Stomach (tissue), 9 donors: ENCODE measurements around the gene ACOX2. TPM values are rescaled to one million over a fixed set of nuclear protein-coding genes. Genes with fewer than 3 reads are reported as not detected.

Experiments
- DNase-seq, 2 donors: peaks; one replicate each; pipeline versions ENCODE4 v3.0.0 to v3.0.0-alpha.2; 2013 to 2019
- H3K27ac ChIP-seq, 5 donors: fragments of 200-600 bp in 4 of 5; sonication (generic) in 4 of 5; one replicate each; pipeline ENCODE4 v1.5.1; 2013 to 2019; ENCODE audit warnings: mild to moderate bottlenecking in 1 of 5, moderate library complexity in 1 of 5
- H3K27me3 ChIP-seq, 3 donors: fragments of 200-600 bp; sonication (generic); one replicate each; pipeline ENCODE4 v1.5.1; 2017 to 2019; ENCODE audit warnings: mixed run types in 1 of 3
- H3K36me3 ChIP-seq, 4 donors: fragments of 200-600 bp; sonication (generic); 1 replicate in 3 of 4; 2 replicates in 1 of 4; pipeline ENCODE4 v1.5.1; 2016 to 2019
- H3K4me1 ChIP-seq, 4 donors: fragments of 200-600 bp; sonication (generic); one replicate each; pipeline ENCODE4 v1.5.1; 2016 to 2019
- H3K4me3 ChIP-seq, 4 donors: fragments of 200-600 bp; sonication (generic) in 3 of 4; one replicate each; pipeline ENCODE4 v1.5.1; 2016 to 2019; ENCODE audit warnings: mild to moderate bottlenecking in 1 of 4
- H3K9me3 ChIP-seq, 4 donors: fragments of 200-600 bp; sonication (generic); one replicate each; pipeline ENCODE4 v1.5.1; 2016 to 2019
- EP300 ChIP-seq: sonication (generic); formaldehyde crosslinking; IDR thresholded peaks from one replicate; pipeline ENCODE4 v1.6.1; 2017; ENCODE audit warnings: antibody characterized with exemption
- POLR2A ChIP-seq, 4 donors: fragments of 450-650 bp; IDR thresholded peaks; one replicate each; pipeline ENCODE4 v1.6.1; 2016; ENCODE audit warnings: antibody characterized with exemption in 4 of 4, control low read depth in 2 of 4, mild to moderate bottlenecking in 1 of 4, moderate library complexity in 1 of 4
- POLR2AphosphoS5 ChIP-seq, 3 donors: sonication (generic); formaldehyde crosslinking; IDR thresholded peaks; one replicate each; pipeline ENCODE4 v1.6.1; 2016; ENCODE audit warnings: antibody characterized with exemption in 3 of 3
- WGBS, 5 donors: extraction: QIAGEN DNeasy Blood & Tissue Kit in 3 of 5; methylation state at CpG; one replicate each; pipeline versions ENCODE4 v1.1.5 to v1.1.7; 2013 to 2018; 5-methylcytosine and 5-hydroxymethylcytosine counted together
- intact Hi-C: fragments of 100-400 bp; cut with DNase I; formaldehyde crosslinking; loops from one replicate; pipeline ENCODE4 v1.15.1; 2023; ENCODE audit warnings: low total_unique reads
- polyA plus RNA-seq, 3 donors: library from polyadenylated mRNA; stranded (reverse); fragments of 200-250 nt; gene quantifications; one replicate each; pipeline ENCODE4 v1.2.3, GENCODE V29; 2013
- total RNA-seq, 5 donors: library from RNA; depleted of rRNA; stranded (reverse); fragments of >200 nt; gene quantifications; one replicate each; pipeline versions ENCODE4 v1.1.0 to v1.2.3, GENCODE V29; 2014 to 2016
- TF ChIP-seq, protein P1 (sequence below), 7 experiments: fragments of 450-650 bp in 4 of 7; fragments of 200-600 bp in 3 of 7; sonication (generic) in 3 of 7; IDR thresholded peaks; one replicate each; pipeline ENCODE4 v1.5.1; 2016 to 2019; ENCODE audit warnings: antibody characterized with exemption in 7 of 7, control low read depth in 2 of 7, mild to moderate bottlenecking in 1 of 7
- donor health status: healthy with polysubstance abuse.
- donor health status: Bipolar disorder and iron deficiency.
- donor health status: healthy.

Gene ACOX2
- total and polyA plus RNA-seq, 8 donors: 1.6 to 22.2 (median 7.5) TPM; not detected in 1

DNA sequence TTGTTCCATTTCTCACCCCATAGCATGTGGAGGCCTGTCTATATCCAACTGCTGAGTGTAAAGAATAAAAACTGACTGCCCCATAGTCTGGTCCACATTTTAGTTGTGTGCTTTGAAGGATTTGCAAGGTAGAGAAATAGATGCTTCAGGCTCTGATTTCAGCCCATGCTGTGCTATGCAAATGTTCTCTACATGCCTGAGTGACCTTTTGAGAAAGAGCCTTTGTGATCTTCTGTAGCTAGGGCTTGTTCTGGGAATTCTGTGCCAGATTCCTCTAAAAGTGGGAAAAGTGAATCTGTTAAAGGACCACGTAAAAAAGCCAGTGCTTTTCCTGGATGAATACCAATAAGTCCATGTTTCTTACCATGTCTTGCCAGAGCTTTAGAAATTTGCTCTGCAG lies 39.9 kb downstream of the ACOX2 start:
- DNase-seq: no peak
- 17 to 28% (median 23%) methylated on average over 1 of the region's 1 CpG for WGBS, 5 donors
- Histone ChIP-seq H3K36me3 (peaks cover 0 to 24% (median 14%) of the 10 kb centered on the region in 4 donors), H3K27ac (peak overlapping the region in 1 of 5 donors; percentile 11), H3K27me3 (no peaks in the 10 kb centered on the region), H3K4me3 (no peak overlapping the region), H3K4me1 (peaks cover 13 to 54% (median 36%) of the 10 kb centered on the region in 4 donors), H3K9me3 (no peaks in the 10 kb centered on the region)
- TF ChIP-seq, protein P1, sequence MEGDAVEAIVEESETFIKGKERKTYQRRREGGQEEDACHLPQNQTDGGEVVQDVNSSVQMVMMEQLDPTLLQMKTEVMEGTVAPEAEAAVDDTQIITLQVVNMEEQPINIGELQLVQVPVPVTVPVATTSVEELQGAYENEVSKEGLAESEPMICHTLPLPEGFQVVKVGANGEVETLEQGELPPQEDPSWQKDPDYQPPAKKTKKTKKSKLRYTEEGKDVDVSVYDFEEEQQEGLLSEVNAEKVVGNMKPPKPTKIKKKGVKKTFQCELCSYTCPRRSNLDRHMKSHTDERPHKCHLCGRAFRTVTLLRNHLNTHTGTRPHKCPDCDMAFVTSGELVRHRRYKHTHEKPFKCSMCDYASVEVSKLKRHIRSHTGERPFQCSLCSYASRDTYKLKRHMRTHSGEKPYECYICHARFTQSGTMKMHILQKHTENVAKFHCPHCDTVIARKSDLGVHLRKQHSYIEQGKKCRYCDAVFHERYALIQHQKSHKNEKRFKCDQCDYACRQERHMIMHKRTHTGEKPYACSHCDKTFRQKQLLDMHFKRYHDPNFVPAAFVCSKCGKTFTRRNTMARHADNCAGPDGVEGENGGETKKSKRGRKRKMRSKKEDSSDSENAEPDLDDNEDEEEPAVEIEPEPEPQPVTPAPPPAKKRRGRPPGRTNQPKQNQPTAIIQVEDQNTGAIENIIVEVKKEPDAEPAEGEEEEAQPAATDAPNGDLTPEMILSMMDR (IDR thresholded peaks at IDR 0.05): no peak
- TF ChIP-seq POLR2A (IDR thresholded peaks at IDR 0.05) (no peak), EP300 (no peak), POLR2AphosphoS5 (IDR thresholded peaks at IDR 0.05) (no peak)
- intact Hi-C loops: loop anchor here (10.0 kb wide), 1 partner anchor 162 kb away; the partner anchor contains the start of gene PXK

DNA sequence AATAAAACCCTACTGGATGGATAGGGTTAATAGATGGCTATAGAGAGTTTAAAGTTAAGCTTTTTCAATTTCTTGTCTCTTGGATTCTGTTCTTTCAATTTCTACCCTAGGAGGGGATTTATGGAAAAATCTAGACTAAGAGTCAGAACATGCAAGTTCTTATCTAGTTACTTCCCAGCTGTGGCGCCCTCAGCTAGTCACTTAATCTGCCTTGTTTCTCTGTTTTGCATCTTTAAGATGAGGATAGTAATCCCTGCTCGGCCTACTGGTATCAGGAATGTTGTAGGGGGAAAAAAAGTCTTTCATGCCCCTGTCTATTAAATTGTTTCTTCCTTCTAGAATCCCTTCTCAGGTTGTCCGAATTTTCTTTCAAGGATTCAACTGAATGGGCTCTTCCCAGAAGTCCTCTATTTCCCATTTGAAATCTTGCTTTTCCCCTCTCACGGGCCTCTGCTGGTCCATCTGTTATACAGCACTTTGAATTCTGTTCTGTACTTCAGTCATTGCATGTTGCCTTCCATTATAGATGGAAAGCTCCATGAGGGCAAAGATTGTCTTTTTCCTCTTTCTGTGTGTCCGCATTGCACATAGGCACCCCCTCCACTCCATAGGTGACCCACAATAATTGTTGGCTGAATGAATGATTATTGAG lies 40.7 kb downstream of the ACOX2 start:
- Histone ChIP-seq H3K27me3 (no peaks in the 10 kb centered on the region), H3K4me1 (peaks cover 13 to 57% (median 37%) of the 10 kb centered on the region in 4 donors), H3K4me3 (no peak overlapping the region), H3K27ac (no peak overlapping the region), H3K9me3 (no peaks in the 10 kb centered on the region), H3K36me3 (peaks cover 0 to 18% (median 7%) of the 10 kb centered on the region in 4 donors)
- TF ChIP-seq POLR2AphosphoS5 (IDR thresholded peaks at IDR 0.05): no peak
- TF ChIP-seq EP300: no peak
- TF ChIP-seq POLR2A (IDR thresholded peaks at IDR 0.05): no peak
- TF ChIP-seq, protein P1 (IDR thresholded peaks at IDR 0.05): no peak
- WGBS, 5 donors: 86 to 93% (median 87%) methylated on average over 5 of the region's 5 CpGs
- DNase-seq: no peak
- intact Hi-C loops: loop anchor here (10.0 kb wide), 1 partner anchor 162 kb away; the partner anchor contains the start of gene PXK

DNA sequence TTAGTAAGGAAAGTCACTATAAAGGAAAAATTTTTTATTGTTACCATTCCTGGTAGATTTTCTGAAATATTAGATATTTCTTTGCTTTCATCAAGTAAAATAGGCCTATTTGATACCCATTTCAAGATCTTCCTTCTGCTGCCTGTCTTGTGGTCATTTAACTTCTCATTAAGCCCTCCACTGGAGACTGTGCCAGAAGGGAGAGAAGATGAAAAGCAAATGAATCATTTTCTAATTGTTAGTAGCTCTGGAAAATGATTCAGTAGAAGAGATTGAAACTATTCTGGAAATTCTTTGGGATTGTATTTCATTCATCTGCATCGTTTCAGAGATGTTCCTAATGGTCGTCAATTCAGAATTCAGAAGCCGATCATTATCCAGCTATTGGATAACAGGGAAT lies 41.9 kb downstream of the ACOX2 start:
- Histone ChIP-seq H3K27ac (no peak overlapping the region), H3K4me1 (peaks cover 17 to 69% (median 41%) of the 10 kb centered on the region in 4 donors), H3K4me3 (no peak overlapping the region), H3K27me3 (no peaks in the 10 kb centered on the region), H3K36me3 (peaks cover 0 to 8% (median 0%) of the 10 kb centered on the region in 4 donors), H3K9me3 (no peaks in the 10 kb centered on the region)
- TF ChIP-seq EP300 (no peak), POLR2A (IDR thresholded peaks at IDR 0.05) (no peak), POLR2AphosphoS5 (IDR thresholded peaks at IDR 0.05) (no peak)
- TF ChIP-seq, protein P1 (IDR thresholded peaks at IDR 0.05): no peak
- WGBS, 5 donors: 53 to 93% (median 87%) methylated on average over 3 of the region's 3 CpGs
- DNase-seq: no peak
- intact Hi-C loops: loop anchor here (10.0 kb wide), 1 partner anchor 160 kb away; the partner anchor contains the start of gene PXK

DNA sequence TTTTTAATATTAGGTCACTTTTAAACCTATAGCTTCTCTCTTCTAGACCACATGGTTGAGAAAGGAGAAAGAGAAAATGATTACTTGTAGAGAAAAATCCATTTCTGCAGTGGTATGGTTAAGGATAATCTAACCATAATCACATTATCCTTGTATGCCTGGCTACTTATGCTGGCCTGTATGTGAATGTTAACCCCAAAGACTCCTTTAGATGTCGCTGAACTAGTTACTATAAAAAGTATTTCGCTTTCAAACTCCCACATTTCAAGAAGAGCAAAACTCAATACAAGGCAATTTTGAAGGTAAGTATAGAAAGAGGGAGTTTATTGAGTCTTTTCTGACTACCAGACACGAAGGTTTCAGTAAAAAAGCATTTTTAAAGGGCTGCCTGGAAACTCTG lies 42.9 kb downstream of the ACOX2 start:
- TF ChIP-seq EP300: no peak
- TF ChIP-seq POLR2AphosphoS5 (IDR thresholded peaks at IDR 0.05): no peak
- no peak for TF ChIP-seq POLR2A (IDR thresholded peaks at IDR 0.05)
- TF ChIP-seq, protein P1 (IDR thresholded peaks at IDR 0.05): no peak
- H3K36me3 ChIP-seq: no peaks in the 10 kb centered on the region
- H3K4me1 ChIP-seq: peaks cover 17 to 73% (median 41%) of the 10 kb centered on the region in 4 donors
- no peak overlapping the region for H3K4me3 ChIP-seq
- no peak overlapping the region for H3K27ac ChIP-seq
- no peaks in the 10 kb centered on the region for H3K9me3 ChIP-seq
- WGBS, 5 donors: 61 to 74% (median 70%) methylated on average over 3 of the region's 3 CpGs
- H3K27me3 ChIP-seq: no peaks in the 10 kb centered on the region
- DNase-seq: no peak
- intact Hi-C loops: loop anchor here (5.0 to 10.0 kb wide), 2 partner anchors 38 to 159 kb away; partner anchors contain the start of gene PXK
